Activated B cell treated with CpG ODN at 0.5 μM for 24 hours (primary cell): Measurements from ENCODE around the gene RNF112. TPM values are rescaled to one million over a fixed set of nuclear protein-coding genes. Genes with fewer than 3 reads are reported as not detected.

ENCODE experiments used
- ATAC-seq: fragments of 200-7000 bp; cut with Tn5 transposase; one replicate; pipeline ENCODE4 v1.10.0; 2021; ENCODE audit warnings: low read depth, mild to moderate bottlenecking, moderate library complexity
- CTCF ChIA-PET: fragments of 350-600 bp; sonication (Branson Sonifier 250); formaldehyde crosslinking; loops from one replicate; lab custom pipeline; 2021; ENCODE audit warnings: antibody characterized with exemption; lab: Charles Lee
- POLR2A ChIA-PET: fragments of 350-600 bp; sonication (Branson Sonifier 250); formaldehyde crosslinking; loops from one replicate; lab custom pipeline; 2021; ENCODE audit warnings: antibody characterized with exemption; lab: Charles Lee
- DNase-seq: peaks from one replicate; pipeline ENCODE4 v3.0.0; 2022
- H3K27ac Mint-ChIP-seq: one replicate; pipeline ENCODE4 v1.8.0; 2020; ENCODE audit warnings: mixed read lengths
- H3K27me3 Mint-ChIP-seq: one replicate; pipeline ENCODE4 v1.8.0; 2021; ENCODE audit warnings: mixed read lengths
- H3K36me3 Mint-ChIP-seq: one replicate; pipeline ENCODE4 v1.8.0; 2021; ENCODE audit warnings: low read depth, mixed read lengths
- H3K4me1 Mint-ChIP-seq: one replicate; pipeline ENCODE4 v1.8.0; 2021; ENCODE audit warnings: mixed read lengths
- H3K4me3 Mint-ChIP-seq: one replicate; pipeline ENCODE4 v1.8.0; 2020; ENCODE audit warnings: mild to moderate bottlenecking, mixed read lengths
- H3K9me3 Mint-ChIP-seq: one replicate; pipeline ENCODE4 v1.8.0; 2020; ENCODE audit warnings: mixed read lengths
- CTCF ChIP-seq: fragments of 200-600 bp; IDR thresholded peaks from one replicate; pipeline ENCODE4 v1.8.0; 2022; ENCODE audit warnings: antibody characterized with exemption, mild to moderate bottlenecking
- intact Hi-C: fragments of 100-400 bp; cut with micrococcal nuclease; formaldehyde crosslinking; loops from one replicate; pipeline ENCODE4 v1.15.1; 2024
- total RNA-seq: library from RNA; stranded (reverse); gene quantifications from 2 replicates; pipeline ENCODE4 v1.2.3, GENCODE V29; 2022

RNF112 gene
- total RNA-seq, 1 donor from 2014 or later, result 0.51 TPM

DNA sequence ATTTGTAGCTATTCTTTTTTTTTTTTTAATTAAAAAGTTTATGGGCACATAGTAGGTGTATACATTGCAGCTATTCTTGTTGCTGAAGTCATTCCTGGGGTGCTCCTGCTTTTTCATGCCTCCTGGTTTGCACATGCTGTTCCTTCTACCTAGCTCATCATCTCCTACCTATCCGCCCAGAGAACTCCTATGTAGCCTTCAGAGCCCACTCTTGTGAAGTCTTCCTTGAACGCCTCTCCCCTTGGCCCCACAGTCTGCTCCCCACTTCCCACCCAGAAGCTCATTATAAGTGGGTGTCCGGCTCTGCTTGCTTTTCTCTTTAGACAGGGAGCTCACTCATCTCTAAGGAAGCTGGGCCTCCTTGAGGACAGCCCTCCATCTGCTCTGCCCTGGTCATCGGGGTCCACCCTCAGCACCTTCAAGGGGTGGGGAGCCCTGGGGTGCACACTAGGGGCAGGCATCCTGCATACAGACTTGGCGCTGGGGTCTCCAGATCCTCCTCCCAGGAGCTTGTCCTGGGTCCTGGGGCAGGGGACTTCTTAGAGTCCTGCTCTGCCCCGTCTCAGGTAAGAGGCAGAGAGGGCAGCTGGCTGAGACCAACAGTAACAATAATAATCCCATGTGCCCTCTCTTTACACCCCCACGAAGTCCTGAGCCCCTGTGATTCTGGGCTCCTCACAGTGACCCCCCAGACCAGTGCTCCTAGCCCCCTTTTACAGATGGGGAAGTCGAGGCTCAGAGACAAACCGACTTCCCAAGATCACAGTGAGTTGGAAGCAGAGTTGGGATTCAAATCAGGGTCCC, 45.0 kb upstream of the RNF112 start:
- Mint-ChIP-seq H3K36me3 (no peaks in the 10 kb centered on the region), H3K27me3 (no peaks in the 10 kb centered on the region), H3K27ac (no peak overlapping the region), H3K4me3 (no peak overlapping the region), H3K4me1 (peaks cover 33% of the 10 kb centered on the region), H3K9me3 (no peaks in the 10 kb centered on the region)
- DNase-seq, result no peak
- no peak for TF ChIP-seq CTCF
- ChIA-PET CTCF (interaction anchor here (0.9 to 4.5 kb wide), 4 partner anchors 81 to 401 kb away, joined by 3 to 19 read pairs (median 8); no protein-coding TSS in a partner anchor), POLR2A (interaction anchor here (1.3 kb wide), 1 partner anchor 11 kb away, joined by 4 read pairs; no protein-coding TSS in a partner anchor)
- ATAC-seq, result no peak
- intact Hi-C loops, result no loop called here

DNA sequence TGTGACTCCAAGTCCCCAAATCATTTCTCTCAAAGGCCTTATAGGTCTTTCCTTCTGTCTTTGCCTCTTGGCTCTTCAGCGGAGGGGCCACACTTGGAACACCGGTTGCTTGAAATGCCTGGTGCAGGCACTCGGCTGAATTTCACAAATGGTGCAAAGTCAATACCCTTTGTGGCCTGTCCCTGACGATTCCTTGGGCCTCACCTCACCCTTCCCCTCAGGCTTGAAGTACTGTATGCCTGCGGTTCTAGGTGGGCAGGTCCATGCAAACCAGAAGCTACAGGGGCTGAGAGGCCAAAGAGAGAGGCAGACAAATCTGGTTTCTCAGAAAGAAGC, 44.4 kb upstream of the RNF112 start:
- Mint-ChIP-seq H3K4me3 (no peak overlapping the region), H3K27me3 (no peaks in the 10 kb centered on the region), H3K9me3 (no peaks in the 10 kb centered on the region), H3K4me1 (peaks cover 39% of the 10 kb centered on the region), H3K27ac (no peak overlapping the region), H3K36me3 (no peaks in the 10 kb centered on the region)
- intact Hi-C loops, result no loop called here
- TF ChIP-seq CTCF, result no peak
- no peak for ATAC-seq
- CTCF ChIA-PET, result interaction anchor here (1.2 to 4.5 kb wide), 3 partner anchors 81 to 400 kb away, joined by 3 to 19 read pairs (median 14); no protein-coding TSS in a partner anchor
- POLR2A ChIA-PET, result no interaction called here
- no peak for DNase-seq

DNA sequence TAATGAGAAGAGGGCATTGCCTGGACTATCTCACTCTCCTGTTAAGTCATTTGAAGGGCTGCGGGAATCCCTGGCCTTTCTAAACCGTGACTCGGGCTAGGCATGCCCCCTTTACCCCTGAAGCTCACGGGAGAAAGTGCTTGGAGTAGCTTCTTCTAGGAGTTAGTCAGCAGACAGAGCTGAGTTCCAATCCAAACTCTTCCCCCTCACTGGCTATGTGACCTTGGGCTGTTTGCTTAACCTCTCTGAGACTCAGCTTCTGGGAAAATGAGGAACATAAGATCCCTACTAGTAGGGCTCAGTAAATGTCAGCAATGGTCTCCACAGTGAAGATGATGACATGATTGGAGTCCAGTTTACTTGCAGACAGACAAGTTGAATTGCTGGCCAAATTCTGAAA, 42.8 kb upstream of the RNF112 start:
- Mint-ChIP-seq H3K27me3 (no peaks in the 10 kb centered on the region), H3K27ac (no peak overlapping the region), H3K9me3 (no peaks in the 10 kb centered on the region), H3K36me3 (no peaks in the 10 kb centered on the region), H3K4me3 (no peak overlapping the region), H3K4me1 (peaks cover 50% of the 10 kb centered on the region)
- ATAC-seq, result no peak
- intact Hi-C loops, result no loop called here
- no peak for DNase-seq
- ChIA-PET POLR2A (no interaction called here), CTCF (no interaction called here)
- no peak for TF ChIP-seq CTCF

DNA sequence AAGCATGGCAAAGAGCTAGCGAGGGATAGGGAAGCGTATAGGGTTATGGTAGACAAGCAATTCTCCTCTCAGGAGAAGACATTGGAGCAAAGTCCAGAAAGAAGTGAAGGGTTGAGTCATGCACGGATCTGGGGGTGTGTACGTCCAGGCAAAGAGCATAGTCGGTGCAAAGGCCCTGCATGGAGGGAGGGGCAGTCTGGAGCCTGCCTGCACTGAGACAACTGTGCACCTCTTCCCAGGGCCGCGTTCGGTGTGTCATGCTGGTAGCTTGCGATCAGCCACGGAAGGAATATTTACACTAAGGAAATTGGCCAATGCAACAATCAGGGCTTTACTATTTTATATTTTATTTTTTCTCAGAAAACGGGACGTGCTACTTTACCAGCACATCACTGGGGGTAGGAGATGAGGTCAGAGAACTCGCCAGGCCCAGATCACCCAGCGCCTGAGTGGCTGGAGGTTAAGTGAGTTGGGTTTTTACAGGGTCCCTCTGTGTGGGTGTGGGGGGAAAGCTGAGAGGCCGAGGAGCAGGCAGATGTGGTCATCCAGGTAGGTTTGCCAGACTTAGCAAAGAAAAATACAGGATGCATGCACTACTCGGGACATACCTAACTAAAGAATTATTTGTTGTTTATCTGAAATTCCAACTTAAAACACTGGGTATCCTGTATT, 41.8 kb upstream of the RNF112 start:
- CTCF ChIA-PET, result interaction anchor here (0.8 to 1.5 kb wide), 2 partner anchors 31 to 397 kb away, joined by 3 to 4 read pairs; no protein-coding TSS in a partner anchor
- no peak for DNase-seq

More for the DNA sequence above, 41.8 kb upstream of the RNF112 start:
- H3K4me3 Mint-ChIP-seq, result no peak overlapping the region
- no peak for TF ChIP-seq CTCF
- no peak for ATAC-seq
- POLR2A ChIA-PET, result no interaction called here
- no peak overlapping the region for H3K27ac Mint-ChIP-seq
- no peaks in the 10 kb centered on the region for H3K36me3 Mint-ChIP-seq
- H3K4me1 Mint-ChIP-seq, result peaks cover 52% of the 10 kb centered on the region
- no peaks in the 10 kb centered on the region for H3K9me3 Mint-ChIP-seq
- H3K27me3 Mint-ChIP-seq, result no peaks in the 10 kb centered on the region
- intact Hi-C loops, result no loop called here
